ENCODE measurements around the gene HDAC5.

Gene HDAC5

DNA sequence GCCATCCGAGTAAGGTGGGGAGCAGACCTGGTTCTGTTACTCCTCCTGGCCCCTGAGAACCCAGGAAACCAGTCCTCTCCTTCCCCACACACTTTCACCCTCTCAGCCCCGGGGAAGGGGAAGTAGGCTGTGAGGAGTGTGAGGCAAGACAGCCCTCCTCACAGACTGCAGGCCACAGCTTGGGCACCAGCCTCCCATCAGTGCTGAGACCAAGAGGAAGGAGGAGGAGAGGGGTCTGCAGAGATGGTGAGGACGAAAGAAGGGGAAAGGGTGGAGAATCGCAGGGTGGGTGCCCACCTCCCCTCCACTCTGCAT lies 45.9 kb downstream of the HDAC5 start:
- no peaks in the 10 kb centered on the region for H3K4me1 ChIP-seq (ENCODE audit: control insufficient read depth, insufficient read depth, low read length)
- 87 to 97% methylated on average over 4 of the region's 4 CpGs for WGBS, 2 experiments
- no peaks in the 10 kb centered on the region for H3K9me3 ChIP-seq (ENCODE audit: control insufficient read depth, low read length)
- peaks cover 44% of the 10 kb centered on the region for H3K36me3 ChIP-seq (ENCODE audit: control insufficient read depth, insufficient read depth, low read length)
- no peak overlapping the region for H3K27ac ChIP-seq (ENCODE audit: insufficient read depth, low read depth, low read length, poor library complexity, severe bottlenecking)
- no peaks in the 10 kb centered on the region for H3K27me3 ChIP-seq (ENCODE audit: control insufficient read depth, insufficient read depth, low read length, poor library complexity, severe bottlenecking)
- H3K4me3 ChIP-seq (ENCODE audit: insufficient read depth, low read depth, low read length): no peak overlapping the region

GRCh38 chr17:44076716-44077594 lies 46.5 kb downstream of the HDAC5 start:
- WGBS, 2 experiments: 91 to 92% methylated on average over 6 of the region's 6 CpGs
- no peaks in the 10 kb centered on the region for H3K4me1 ChIP-seq (ENCODE audit: control insufficient read depth, insufficient read depth, low read length)
- peaks cover 44% of the 10 kb centered on the region for H3K36me3 ChIP-seq (ENCODE audit: control insufficient read depth, insufficient read depth, low read length)
- no peak overlapping the region for H3K27ac ChIP-seq (ENCODE audit: insufficient read depth, low read depth, low read length, poor library complexity, severe bottlenecking)
- H3K4me3 ChIP-seq (ENCODE audit: insufficient read depth, low read depth, low read length): no peak overlapping the region
- H3K9me3 ChIP-seq (ENCODE audit: control insufficient read depth, low read length): no peaks in the 10 kb centered on the region
- no peaks in the 10 kb centered on the region for H3K27me3 ChIP-seq (ENCODE audit: control insufficient read depth, insufficient read depth, low read length, poor library complexity, severe bottlenecking)

DNA sequence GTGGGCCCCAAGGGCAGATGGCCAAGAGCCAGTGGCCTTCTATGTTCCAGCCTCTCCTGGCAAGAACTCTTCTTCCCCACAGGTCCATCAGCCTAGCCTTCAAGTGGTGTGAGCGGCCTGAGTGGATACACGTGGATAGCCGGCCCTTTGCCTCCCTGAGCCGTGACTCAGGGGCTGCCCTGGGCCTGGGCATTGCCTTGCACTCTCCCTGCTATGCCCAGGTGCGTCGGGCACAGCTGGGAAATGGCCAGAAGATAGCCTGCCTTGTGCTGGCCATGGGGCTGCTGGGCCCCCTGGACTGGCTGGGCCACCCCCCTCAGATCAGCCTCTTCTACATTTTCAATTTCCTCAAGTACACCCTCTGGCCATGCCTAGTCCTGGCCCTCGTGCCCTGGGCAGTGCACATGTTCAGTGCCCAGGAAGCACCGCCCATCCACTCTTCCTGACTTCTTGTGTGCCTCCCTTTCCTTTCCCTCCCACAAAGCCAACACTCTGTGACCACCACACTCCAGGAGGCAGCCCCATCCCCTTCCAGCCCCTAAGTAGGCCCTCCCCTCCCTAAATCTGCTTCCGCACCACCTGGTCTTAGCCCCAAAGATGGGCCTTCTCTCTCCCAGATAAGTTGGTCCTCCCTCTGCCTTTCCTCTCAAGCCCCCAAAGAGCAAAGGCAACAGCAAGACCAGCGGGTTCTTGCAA lies 47.7 kb downstream of the HDAC5 start:
- H3K36me3 ChIP-seq (ENCODE audit: control insufficient read depth, insufficient read depth, low read length): peaks cover 40% of the 10 kb centered on the region
- H3K27ac ChIP-seq (ENCODE audit: insufficient read depth, low read depth, low read length, poor library complexity, severe bottlenecking): no peak overlapping the region
- no peaks in the 10 kb centered on the region for H3K9me3 ChIP-seq (ENCODE audit: control insufficient read depth, low read length)
- peaks cover 5% of the 10 kb centered on the region for H3K4me1 ChIP-seq (ENCODE audit: control insufficient read depth, insufficient read depth, low read length)
- no peak overlapping the region for H3K4me3 ChIP-seq (ENCODE audit: insufficient read depth, low read depth, low read length)
- H3K27me3 ChIP-seq (ENCODE audit: control insufficient read depth, insufficient read depth, low read length, poor library complexity, severe bottlenecking): no peaks in the 10 kb centered on the region
- 94 to 95% methylated on average over 10 of the region's 10 CpGs for WGBS, 2 experiments

DNA sequence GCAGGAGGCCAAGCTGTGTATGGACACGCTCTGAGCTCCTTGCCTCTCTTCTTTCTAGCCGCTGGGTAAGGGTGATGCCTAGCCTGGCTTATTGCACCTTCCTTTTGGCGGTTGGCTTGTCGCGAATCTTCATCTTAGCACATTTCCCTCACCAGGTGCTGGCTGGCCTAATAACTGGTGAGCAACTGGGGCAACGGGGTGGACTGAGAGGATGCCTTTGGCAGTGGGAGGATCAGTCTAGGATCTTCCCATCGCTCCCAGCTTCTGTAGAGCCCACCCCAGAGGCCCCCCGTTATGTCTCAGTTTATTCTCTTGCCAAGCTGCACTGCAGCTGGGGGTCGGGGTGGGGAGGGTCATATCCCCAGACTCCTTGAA lies 48.5 kb downstream of the HDAC5 start:
- peaks cover 32% of the 10 kb centered on the region for H3K36me3 ChIP-seq (ENCODE audit: control insufficient read depth, insufficient read depth, low read length)

DNA sequence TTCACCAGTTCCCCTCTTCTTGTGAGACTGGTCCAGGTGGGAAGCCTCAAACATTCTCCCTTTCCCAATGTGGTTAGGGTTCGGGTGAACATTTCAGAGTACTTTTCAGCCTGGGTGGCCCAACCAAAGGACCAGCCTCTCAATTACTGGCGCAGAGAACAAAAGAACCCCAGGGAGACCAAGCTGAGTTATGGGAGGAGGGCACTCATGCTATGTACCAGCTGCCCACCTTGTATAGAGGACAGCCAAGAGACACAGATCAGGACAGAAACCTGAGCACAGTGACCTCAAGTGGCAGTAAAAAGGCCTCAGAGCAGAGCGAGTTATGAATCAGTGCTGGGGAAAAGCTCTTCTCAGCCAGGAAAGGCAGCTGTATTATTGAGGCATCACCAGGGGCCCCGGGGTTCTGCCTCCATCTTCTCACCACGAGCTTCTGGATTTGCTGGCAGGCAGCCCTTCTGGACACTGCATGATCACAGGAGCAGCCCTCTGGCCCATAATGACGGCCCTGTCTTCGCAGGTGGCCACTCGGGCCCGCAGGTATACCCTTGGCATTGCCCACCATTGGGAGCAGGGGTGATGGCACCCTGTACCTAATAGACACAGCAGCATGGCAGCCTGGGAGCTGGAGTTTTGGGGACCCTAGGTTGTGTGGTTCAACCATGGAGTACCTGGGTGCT lies 49.1 kb downstream of the HDAC5 start:
- 92% methylated on average over 9 of the region's 9 CpGs for WGBS, 2 experiments
- H3K27ac ChIP-seq (ENCODE audit: insufficient read depth, low read depth, low read length, poor library complexity, severe bottlenecking): no peak overlapping the region
- H3K36me3 ChIP-seq (ENCODE audit: control insufficient read depth, insufficient read depth, low read length): peaks cover 30% of the 10 kb centered on the region
- no peak overlapping the region for H3K4me3 ChIP-seq (ENCODE audit: insufficient read depth, low read depth, low read length)
- H3K27me3 ChIP-seq (ENCODE audit: control insufficient read depth, insufficient read depth, low read length, poor library complexity, severe bottlenecking): no peaks in the 10 kb centered on the region
- no peaks in the 10 kb centered on the region for H3K9me3 ChIP-seq (ENCODE audit: control insufficient read depth, low read length)
- H3K4me1 ChIP-seq (ENCODE audit: control insufficient read depth, insufficient read depth, low read length): peaks cover 5% of the 10 kb centered on the region

More for the DNA sequence above, 48.5 kb downstream of the HDAC5 start:
- no peak overlapping the region for H3K27ac ChIP-seq (ENCODE audit: insufficient read depth, low read depth, low read length, poor library complexity, severe bottlenecking)
- no peaks in the 10 kb centered on the region for H3K27me3 ChIP-seq (ENCODE audit: control insufficient read depth, insufficient read depth, low read length, poor library complexity, severe bottlenecking)
- peaks cover 5% of the 10 kb centered on the region for H3K4me1 ChIP-seq (ENCODE audit: control insufficient read depth, insufficient read depth, low read length)
- 94 to 95% methylated on average over 9 of the region's 9 CpGs for WGBS, 2 experiments
- no peaks in the 10 kb centered on the region for H3K9me3 ChIP-seq (ENCODE audit: control insufficient read depth, low read length)
- H3K4me3 ChIP-seq (ENCODE audit: insufficient read depth, low read depth, low read length): no peak overlapping the region

- H3K9me3 ChIP-seq (ENCODE audit: control insufficient read depth, low read length): no peaks in the 10 kb centered on the region
- 37 to 45% methylated on average over 2 of the region's 2 CpGs for WGBS, 2 experiments
- no peak overlapping the region for H3K27ac ChIP-seq (ENCODE audit: insufficient read depth, low read depth, low read length, poor library complexity, severe bottlenecking)
- H3K27me3 ChIP-seq (ENCODE audit: control insufficient read depth, insufficient read depth, low read length, poor library complexity, severe bottlenecking): no peaks in the 10 kb centered on the region
- peaks cover 5% of the 10 kb centered on the region for H3K4me1 ChIP-seq (ENCODE audit: control insufficient read depth, insufficient read depth, low read length)
- peaks cover 18% of the 10 kb centered on the region for H3K36me3 ChIP-seq (ENCODE audit: control insufficient read depth, insufficient read depth, low read length)
- H3K4me3 ChIP-seq (ENCODE audit: insufficient read depth, low read depth, low read length): peak overlapping the region; percentile 67
These were observed 51.7 kb downstream of the HDAC5 start for GRCh38 chr17:44071772-44072171.

DNA sequence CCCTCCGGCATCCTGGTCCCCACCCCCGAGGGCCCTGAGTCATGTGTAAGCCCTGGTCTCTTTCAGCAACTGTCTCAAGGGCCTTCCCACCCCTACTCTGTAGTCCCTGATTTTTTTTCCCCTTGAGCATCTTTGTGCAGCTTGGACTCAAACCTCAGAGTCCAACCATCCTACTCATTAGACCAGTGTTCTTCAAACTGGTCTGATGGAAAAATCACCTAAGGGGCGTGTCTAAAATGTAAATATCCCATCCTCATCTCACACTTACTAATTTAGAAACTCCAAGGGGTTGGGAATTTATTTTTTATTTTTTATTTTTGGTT lies 52.3 kb downstream of the HDAC5 start:
- H3K4me1 ChIP-seq (ENCODE audit: control insufficient read depth, insufficient read depth, low read length): peaks cover 5% of the 10 kb centered on the region
- WGBS, 2 experiments: 0 to 1% methylated on average over 3 of the region's 3 CpGs
- peak overlapping the region; percentile 86 for H3K27ac ChIP-seq (ENCODE audit: insufficient read depth, low read depth, low read length, poor library complexity, severe bottlenecking)
- H3K36me3 ChIP-seq (ENCODE audit: control insufficient read depth, insufficient read depth, low read length): peaks cover 16% of the 10 kb centered on the region
- peak overlapping the region; percentile 67 for H3K4me3 ChIP-seq (ENCODE audit: insufficient read depth, low read depth, low read length)
- no peaks in the 10 kb centered on the region for H3K27me3 ChIP-seq (ENCODE audit: control insufficient read depth, insufficient read depth, low read length, poor library complexity, severe bottlenecking)
- H3K9me3 ChIP-seq (ENCODE audit: control insufficient read depth, low read length): no peaks in the 10 kb centered on the region

GRCh38 chr17:44070455-44071197 lies 52.8 kb downstream of the HDAC5 start, which contains the start of gene G6PC3:
TSS of gene G6PC3 (plus strand) at chr17:44070735. CDS start at chr17:44070966, 231 bp downstream.
- H3K27ac ChIP-seq (ENCODE audit: insufficient read depth, low read depth, low read length, poor library complexity, severe bottlenecking): peak within 1 kb of the TSS; percentile 86
- H3K4me3 ChIP-seq (ENCODE audit: insufficient read depth, low read depth, low read length): peak within 1 kb of the TSS; percentile 67
- WGBS, 2 experiments: 0% methylated on average over 53 of the region's 53 CpGs

DNA sequence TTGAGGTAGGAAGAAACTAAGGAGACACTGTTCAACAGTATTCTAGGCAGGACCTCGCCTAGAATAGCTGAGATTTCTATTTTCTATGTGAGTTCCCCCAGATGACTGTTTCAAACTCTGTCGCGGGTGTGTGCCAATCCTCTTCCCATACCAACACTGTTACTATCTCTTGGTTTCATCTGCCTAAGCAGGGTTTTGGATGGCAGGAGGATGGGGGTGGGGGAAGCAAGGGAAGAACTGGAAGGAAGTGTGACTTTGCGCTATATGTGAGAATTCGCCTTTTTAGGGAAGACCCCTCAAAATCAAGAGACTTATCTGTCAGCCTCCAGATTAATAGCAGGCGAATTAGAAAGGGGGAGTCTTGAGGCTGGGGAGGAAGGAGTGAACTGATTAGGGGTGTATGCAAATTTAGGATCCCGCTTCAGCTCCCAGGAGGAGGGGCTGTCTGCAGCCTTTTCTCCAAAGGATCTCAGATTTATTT lies 53.4 kb downstream of the HDAC5 start:
- Histone ChIP-seq H3K9me3 (ENCODE audit: control insufficient read depth, low read length) (no peaks in the 10 kb centered on the region), H3K27me3 (ENCODE audit: control insufficient read depth, insufficient read depth, low read length, poor library complexity, severe bottlenecking) (no peaks in the 10 kb centered on the region), H3K4me1 (ENCODE audit: control insufficient read depth, insufficient read depth, low read length) (peaks cover 5% of the 10 kb centered on the region), H3K27ac (ENCODE audit: insufficient read depth, low read depth, low read length, poor library complexity, severe bottlenecking) (peak overlapping the region; percentile 86), H3K36me3 (ENCODE audit: control insufficient read depth, insufficient read depth, low read length) (peaks cover 4% of the 10 kb centered on the region), H3K4me3 (ENCODE audit: insufficient read depth, low read depth, low read length) (peak overlapping the region; percentile 67)
- WGBS, 2 experiments: 11 to 14% methylated on average over 5 to 7 of the region's 7 CpGs

More at GRCh38 chr17:44070455-44071197, 52.8 kb downstream of the HDAC5 start, which contains the start of gene G6PC3:
- Histone ChIP-seq H3K4me1 (ENCODE audit: control insufficient read depth, insufficient read depth, low read length) (peaks cover 5% of the 10 kb centered on the region), H3K36me3 (ENCODE audit: control insufficient read depth, insufficient read depth, low read length) (peaks cover 10% of the 10 kb centered on the region), H3K27me3 (ENCODE audit: control insufficient read depth, insufficient read depth, low read length, poor library complexity, severe bottlenecking) (no peaks in the 10 kb centered on the region), H3K9me3 (ENCODE audit: control insufficient read depth, low read length) (no peaks in the 10 kb centered on the region)

All from ectodermal cell (in vitro differentiated cells).